Fibroblast of lung (primary cell): ENCODE data around the gene ZNF804B. TPM values are rescaled to one million over a fixed set of nuclear protein-coding genes. Genes with fewer than 3 reads are reported as not detected.

Experiments used
- DNase-seq, 2 donors: peaks; one replicate each; pipeline versions ENCODE4 v3.0.0 to v3.0.0-alpha.2; 2010; ENCODE audit warnings: low read depth in 2 of 2
- H2AFZ ChIP-seq: 2 replicates; pipeline ENCODE4 v1.5.1; 2012; ENCODE audit warnings: low read length, control low read depth, inconsistent platforms
- H3K27ac ChIP-seq: 2 replicates; pipeline ENCODE4 v1.5.1; 2011; ENCODE audit warnings: low read length, control low read depth; ENCODE audit not compliant: insufficient read depth
- H3K27me3 ChIP-seq: 2 replicates; pipeline ENCODE4 v1.5.1; 2011; ENCODE audit warnings: mild to moderate bottlenecking, low read length; ENCODE audit not compliant: control insufficient read depth, insufficient read depth
- H3K36me3 ChIP-seq: 2 replicates; pipeline ENCODE4 v1.5.1; 2011; ENCODE audit warnings: low read length; ENCODE audit not compliant: control insufficient read depth, insufficient read depth
- H3K4me1 ChIP-seq: 2 replicates; pipeline ENCODE4 v1.5.1; 2011; ENCODE audit warnings: low read length; ENCODE audit not compliant: control insufficient read depth, insufficient read depth; ENCODE audit errors: extremely low read depth
- H3K4me2 ChIP-seq: 2 replicates; pipeline ENCODE4 v1.5.1; 2011; ENCODE audit warnings: low read length, control low read depth; ENCODE audit not compliant: insufficient read depth; ENCODE audit errors: extremely low read depth
- H3K4me3 ChIP-seq, 4 experiments: fragments of 200-600 bp in 1 of 4; sonication (generic) in 1 of 4; replicated peaks in 1 of 4; 2 replicates each; pipeline ENCODE4 v1.5.1; 2011 to 2016; ENCODE audit warnings: low read length in 4 of 4, low read depth in 3 of 4, mild to moderate bottlenecking in 3 of 4, control low read depth in 2 of 4, inconsistent platforms in 1 of 4, mixed read lengths in 1 of 4; ENCODE audit not compliant: insufficient read depth in 1 of 4; ENCODE audit errors: control extremely low read depth in 1 of 4
- H3K79me2 ChIP-seq: 2 replicates; pipeline ENCODE4 v1.5.1; 2012; ENCODE audit warnings: mild to moderate bottlenecking, low read length, inconsistent platforms; ENCODE audit not compliant: control insufficient read depth, insufficient read depth
- H3K9ac ChIP-seq: 2 replicates; pipeline ENCODE4 v1.5.1; 2011; ENCODE audit warnings: mild to moderate bottlenecking, low read length, control low read depth; ENCODE audit not compliant: insufficient read depth
- H3K9me3 ChIP-seq: 2 replicates; pipeline ENCODE4 v1.5.1; 2012; ENCODE audit warnings: low read depth, low read length; ENCODE audit not compliant: control insufficient read depth, insufficient read depth
- H4K20me1 ChIP-seq: 2 replicates; pipeline ENCODE4 v1.5.1; 2011; ENCODE audit warnings: low read length; ENCODE audit not compliant: control insufficient read depth, insufficient read depth; ENCODE audit errors: extremely low read depth
- CTCF ChIP-seq, 2 donors: IDR thresholded peaks in 1 of 2; conservative IDR thresholded peaks in 1 of 2; 1 replicate in 1 of 2; 2 replicates in 1 of 2; pipeline ENCODE4 v1.5.1; 2011 to 2012; ENCODE audit warnings: low read length in 2 of 2, control low read depth in 1 of 2, inconsistent platforms in 1 of 2, low read depth in 1 of 2, mild to moderate bottlenecking in 1 of 2
- EZH2 ChIP-seq: IDR thresholded peaks from 2 replicates; pipeline ENCODE4 v1.5.1; 2012; ENCODE audit warnings: low read length, control low read depth, mild to moderate bottlenecking; ENCODE audit errors: missing control alignments
- polyA plus RNA-seq, 2 donors: library from polyadenylated mRNA; depleted of rRNA in 1 of 2; stranded (reverse) in 1 of 2; unstranded in 1 of 2; fragments of >200 nt; gene quantifications; 2 replicates each; pipeline ENCODE4 v1.2.1, GENCODE V29; 2011 to 2012; ENCODE audit warnings: missing spikeins in 1 of 2
- total RNA-seq: library from RNA; depleted of rRNA; stranded (reverse); fragments of >200 nt; gene quantifications from 2 replicates; pipeline ENCODE4 v1.2.1, GENCODE V29; 2014

Gene ZNF804B
- total and polyA plus RNA-seq, 2 donors (not counting 1 experiment from before 2014, with no cell fraction given), result not detected

- DNase-seq, result no peak
- TF ChIP-seq EZH2 (no peak), CTCF (conservative IDR thresholded peaks at IDR 0.05 in 1 of 2, IDR thresholded peaks at IDR 0.05 in 1 of 2; ENCODE audit: low read depth in 1 of 2, low read length in 2 of 2) (no peak)
Observed at GRCh38 chr7:89308535-89308934, 549.0 kb downstream of the ZNF804B start.

GRCh38 chr7:89311886-89312285 lies 552.4 kb downstream of the ZNF804B start:
- Histone ChIP-seq H3K27ac (no peak overlapping the region), H3K9ac (no peak overlapping the region), H2AFZ (no peak overlapping the region), H3K4me3 (no peak overlapping the region), H3K4me1 (no peaks in the 10 kb centered on the region), H3K27me3 (no peaks in the 10 kb centered on the region), H3K36me3 (no peaks in the 10 kb centered on the region), H4K20me1 (no peaks in the 10 kb centered on the region), H3K9me3 (no peaks in the 10 kb centered on the region), H3K79me2 (no peaks in the 10 kb centered on the region), H3K4me2 (no peak overlapping the region)
- no peak for DNase-seq
- TF ChIP-seq EZH2 (no peak), CTCF (conservative IDR thresholded peaks at IDR 0.05 in 1 of 2, IDR thresholded peaks at IDR 0.05 in 1 of 2; ENCODE audit: low read depth in 1 of 2, low read length in 2 of 2) (no peak)

More at GRCh38 chr7:89308535-89308934, 549.0 kb downstream of the ZNF804B start:
- H3K4me3 ChIP-seq, result no peak overlapping the region
- H3K27ac ChIP-seq, result no peak overlapping the region
- H3K9me3 ChIP-seq, result no peaks in the 10 kb centered on the region
- no peaks in the 10 kb centered on the region for H3K36me3 ChIP-seq
- no peaks in the 10 kb centered on the region for H4K20me1 ChIP-seq
- H3K4me1 ChIP-seq, result no peaks in the 10 kb centered on the region
- H3K79me2 ChIP-seq, result no peaks in the 10 kb centered on the region
- no peaks in the 10 kb centered on the region for H3K27me3 ChIP-seq
- no peak overlapping the region for H3K9ac ChIP-seq
- no peak overlapping the region for H2AFZ ChIP-seq
- H3K4me2 ChIP-seq, result no peak overlapping the region

DNA sequence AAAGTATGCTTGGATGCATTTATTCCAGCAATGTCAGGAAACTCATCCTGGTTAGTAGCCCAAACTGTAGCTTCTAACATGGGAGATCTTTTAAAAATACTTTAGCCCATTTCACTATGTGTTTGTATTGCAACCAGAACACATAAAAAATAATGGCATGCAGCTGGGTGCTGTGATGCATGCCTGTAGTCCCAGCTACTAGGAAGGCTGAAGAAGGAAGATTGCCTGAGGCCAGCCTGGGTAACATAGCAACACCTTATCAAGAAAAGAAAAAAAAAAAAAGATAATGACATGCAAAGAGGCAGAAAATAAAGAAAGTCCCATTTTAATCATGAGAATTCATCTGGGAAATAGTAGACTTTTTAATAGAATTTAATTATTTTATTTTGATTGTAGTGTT lies 553.1 kb downstream of the ZNF804B start:
- TF ChIP-seq EZH2 (no peak), CTCF (conservative IDR thresholded peaks at IDR 0.05 in 1 of 2, IDR thresholded peaks at IDR 0.05 in 1 of 2; ENCODE audit: low read depth in 1 of 2, low read length in 2 of 2) (no peak)
- H4K20me1 ChIP-seq, result no peaks in the 10 kb centered on the region
- DNase-seq, result no peak
- H3K9me3 ChIP-seq, result no peaks in the 10 kb centered on the region
- H3K4me1 ChIP-seq, result no peaks in the 10 kb centered on the region
- no peaks in the 10 kb centered on the region for H3K36me3 ChIP-seq
- no peak overlapping the region for H3K27ac ChIP-seq
- no peak overlapping the region for H3K4me3 ChIP-seq
- no peaks in the 10 kb centered on the region for H3K79me2 ChIP-seq
- H2AFZ ChIP-seq, result no peak overlapping the region
- no peak overlapping the region for H3K4me2 ChIP-seq
- no peak overlapping the region for H3K9ac ChIP-seq
- no peaks in the 10 kb centered on the region for H3K27me3 ChIP-seq
